GM21723 (cell line): ENCODE data around the gene CPEB2.

Experiments
- ATAC-seq: cut with Tn5 transposase; IDR thresholded peaks from one replicate; pipeline ENCODE4 v1.9.1; 2021; ENCODE audit warnings: mild to moderate bottlenecking, moderate library complexity; ENCODE audit not compliant: unreplicated experiment

CPEB2 gene

DNA sequence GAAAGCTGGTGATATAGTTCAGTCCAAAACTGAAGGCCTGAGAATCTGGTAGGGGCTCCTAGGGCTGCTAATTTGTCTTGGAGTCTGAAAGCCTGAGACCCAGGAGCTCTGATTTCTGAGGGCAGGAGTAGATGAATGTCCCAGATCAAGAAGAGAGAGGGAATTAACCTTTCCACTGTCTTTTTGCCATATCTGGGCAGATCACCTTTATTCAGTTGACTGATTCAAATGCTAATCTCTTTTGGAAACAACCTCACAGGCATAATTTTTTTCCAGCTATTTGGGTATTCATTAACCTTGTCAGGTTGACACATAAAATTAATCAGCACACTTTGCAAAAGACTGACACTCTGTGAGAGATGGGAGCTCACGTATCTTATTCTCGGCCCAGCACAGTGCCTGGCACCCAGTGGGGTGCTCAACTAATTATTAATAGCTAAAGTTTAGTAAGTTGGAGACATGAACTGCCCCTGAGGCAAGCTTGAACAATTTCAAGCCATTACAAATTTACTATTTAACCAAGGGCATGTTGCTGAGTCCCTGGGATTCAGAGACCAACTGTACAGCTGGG lies 114.3 kb downstream of the CPEB2 start:
- no peak for ATAC-seq

DNA sequence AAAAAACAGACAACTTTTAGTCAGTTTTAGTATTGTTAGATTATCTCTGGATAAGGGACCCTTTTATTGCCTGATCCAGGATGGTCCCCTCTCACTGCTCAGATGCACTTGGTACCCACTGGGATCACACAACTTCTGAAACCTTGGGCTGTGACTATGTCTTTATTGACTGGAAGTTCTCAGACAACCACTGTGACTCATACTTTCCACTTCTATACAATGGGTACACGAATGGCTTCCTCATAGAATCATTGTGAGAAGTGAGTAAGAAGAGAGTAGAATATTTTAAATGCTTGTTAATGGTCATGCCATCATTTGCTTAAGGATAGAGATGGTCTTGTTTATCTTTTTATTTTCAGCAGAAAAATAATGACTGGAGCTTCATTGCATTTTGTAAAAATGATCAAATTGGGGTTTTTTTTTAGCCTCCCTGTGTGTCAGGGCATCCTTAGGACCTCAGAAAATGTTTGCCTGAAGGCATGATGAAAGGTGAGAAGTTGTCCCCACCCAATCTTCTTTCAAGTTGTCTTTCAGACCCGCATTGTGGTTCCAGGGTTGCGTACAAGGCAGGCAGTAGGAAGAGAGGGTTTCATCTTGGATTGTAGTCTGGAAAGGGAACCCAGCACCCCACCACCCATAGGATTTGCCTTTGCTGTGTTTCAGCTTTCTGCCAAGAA lies 115.1 kb downstream of the CPEB2 start:
- ATAC-seq, result no peak

DNA sequence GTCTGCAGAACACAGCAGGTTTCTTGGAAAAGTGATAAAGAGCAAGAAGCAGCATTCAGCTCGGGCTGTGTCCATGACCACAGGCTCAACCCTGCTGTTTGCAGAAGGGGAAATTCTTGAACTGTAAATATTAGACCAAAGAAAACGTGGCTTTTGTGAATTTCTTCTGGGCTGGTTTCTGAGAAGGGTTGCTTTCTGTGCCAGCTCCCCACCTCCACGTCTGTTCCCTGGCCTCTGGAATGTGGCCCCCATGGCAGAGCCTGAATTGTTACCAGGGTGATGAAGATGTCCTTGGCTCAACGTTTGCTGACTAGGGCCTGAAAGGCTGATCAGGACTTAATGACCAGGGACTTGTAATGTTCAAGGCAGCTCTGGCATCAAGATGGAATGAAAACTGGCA lies 116.0 kb downstream of the CPEB2 start:
- ATAC-seq, result no peak
